ENCODE results near the gene SPATA46. TPM values are rescaled to one million over a fixed set of nuclear protein-coding genes. Genes with fewer than 3 reads are reported as not detected.
A peak's percentile ranks its signal among the peaks of the same experiment; 100 is the strongest.
"Not testable (repeated sequence)": the region's sequence is repeated elsewhere in the genome, so short reads cannot be mapped to it uniquely, and the experiment has no call there.

The SPATA46 gene
- polyA plus RNA-seq, 3 donors, result 0.80 to 5.0 (median 2.1) TPM

DNA sequence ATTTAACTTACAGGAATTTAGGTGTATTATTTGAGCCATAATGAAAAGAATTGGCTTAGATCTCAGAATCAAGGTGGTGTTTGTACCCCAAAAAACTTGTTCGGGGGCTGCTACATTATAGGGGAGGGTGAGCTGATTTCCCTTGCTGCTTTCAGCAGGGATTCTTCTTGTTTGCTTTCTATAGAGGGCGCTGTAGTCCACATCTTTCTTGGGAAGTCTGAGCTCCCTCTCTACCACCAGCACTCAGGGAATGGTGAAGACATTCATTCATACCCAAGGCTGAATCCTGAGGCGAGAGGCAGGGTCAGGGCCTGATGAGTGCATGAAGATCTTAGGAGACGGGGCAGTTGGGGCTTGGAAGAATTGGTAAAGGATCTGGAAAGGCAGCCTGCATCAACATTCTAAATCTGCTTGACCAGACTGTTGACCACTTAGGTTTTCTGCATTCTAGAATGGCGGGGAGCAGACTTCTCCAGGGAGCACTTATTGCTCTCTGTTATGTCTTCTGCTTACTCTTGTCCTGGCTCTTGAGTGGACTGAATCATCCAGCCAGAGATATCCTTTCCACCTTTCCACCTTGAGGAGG, 18.9 kb downstream of the SPATA46 start:
- no peak for DNase-seq

DNA sequence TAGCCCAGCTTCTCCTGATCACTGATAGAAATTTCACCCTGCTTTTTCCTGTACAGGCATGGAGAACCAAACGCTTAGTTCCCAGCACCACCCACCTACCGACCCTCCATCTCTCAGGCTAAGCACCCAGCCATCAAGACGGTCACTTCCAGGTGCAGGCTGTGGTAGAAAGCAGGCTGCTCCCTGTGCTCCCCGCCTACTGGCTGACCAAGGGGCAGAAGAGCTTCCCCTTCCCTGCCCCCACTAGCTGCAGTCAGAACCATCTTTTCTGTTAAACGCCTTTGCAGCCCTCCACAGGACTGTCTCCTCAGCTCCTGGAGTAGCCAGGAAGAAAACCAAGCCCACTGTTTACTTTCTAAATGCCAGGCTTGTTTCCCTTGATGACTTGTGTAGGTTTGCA, 23.0 kb downstream of the SPATA46 start:
- DNase-seq, result no peak

DNA sequence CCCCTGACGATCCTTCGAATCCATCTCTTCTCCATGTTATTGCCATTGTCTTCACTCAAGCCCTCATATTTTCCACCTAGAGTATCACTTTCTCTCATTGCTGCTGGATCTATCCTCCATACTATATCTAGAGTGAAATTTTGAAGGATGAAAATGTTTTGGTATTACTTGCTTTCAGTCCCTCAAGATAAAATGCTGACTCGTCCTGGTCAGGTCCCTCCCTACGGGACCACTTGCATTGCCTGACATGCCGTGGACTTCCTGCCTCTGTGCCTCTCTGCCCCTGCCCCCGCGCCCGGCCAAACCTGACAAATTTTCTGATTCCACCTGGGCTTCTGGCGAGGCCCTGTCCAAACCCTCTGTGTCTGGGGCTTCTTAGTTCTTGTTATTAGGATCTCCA, 23.6 kb downstream of the SPATA46 start:
- DNase-seq, result no peak

- DNase-seq, result not testable (repeated sequence)
These were observed 24.8 kb downstream of the SPATA46 start for GRCh38 chr1:162351874-162352273.

DNA sequence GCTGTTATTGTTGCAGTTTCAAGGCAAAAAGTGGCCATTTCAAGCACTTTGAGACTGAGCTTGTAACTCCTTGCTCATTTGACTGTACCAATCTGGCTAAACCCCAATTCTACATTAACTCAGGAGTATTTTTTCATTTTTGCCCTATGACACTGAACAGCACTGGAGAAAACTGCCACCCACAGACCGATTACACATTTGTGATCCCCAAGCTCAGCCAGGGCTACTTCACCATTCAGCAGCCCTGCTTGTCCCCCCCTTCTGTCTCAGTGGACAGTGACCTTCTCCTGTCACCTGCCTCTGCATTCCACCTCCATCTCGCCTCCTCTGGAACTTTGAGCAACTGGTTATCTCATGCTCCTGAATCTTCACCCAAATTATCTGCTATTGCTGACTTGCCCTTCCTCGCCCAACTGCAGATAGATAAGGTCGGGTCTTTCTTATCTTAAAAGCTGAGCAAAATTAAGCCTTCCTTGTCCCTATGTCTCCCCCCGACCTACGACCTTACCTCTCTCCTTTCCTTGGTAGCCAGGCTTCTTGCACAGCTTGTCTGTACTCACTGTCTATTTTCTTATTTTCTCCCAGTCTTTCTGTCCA, 25.3 kb downstream of the SPATA46 start:
- DNase-seq, result no peak

- DNase-seq, result peak; percentile 64
These were observed 26.9 kb downstream of the SPATA46 start for GRCh38 chr1:162349635-162350330.

GRCh38 chr1:162347281-162347680, 29.4 kb downstream of the SPATA46 start:
- DNase-seq, result no peak

DNA sequence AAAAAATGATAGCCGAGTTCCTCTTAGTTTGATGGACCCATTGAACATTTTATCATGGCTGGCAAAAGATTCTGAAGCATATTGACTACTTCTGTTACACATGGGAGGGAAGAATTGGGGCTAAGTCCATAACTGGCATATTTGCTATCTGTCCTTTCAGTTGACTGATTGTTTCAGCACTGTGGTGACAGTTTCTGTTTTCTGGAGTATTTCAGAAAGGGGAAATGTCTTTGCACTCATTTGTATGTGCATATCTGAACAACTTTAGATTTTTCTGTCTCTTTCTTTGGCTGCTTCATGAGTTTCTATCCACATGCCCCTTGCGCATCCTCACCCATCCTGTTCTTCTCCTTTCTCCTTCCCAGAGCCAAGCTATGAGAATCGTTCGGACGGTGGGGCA, 33.2 kb downstream of the SPATA46 start:
- DNase-seq, result no peak

DNA sequence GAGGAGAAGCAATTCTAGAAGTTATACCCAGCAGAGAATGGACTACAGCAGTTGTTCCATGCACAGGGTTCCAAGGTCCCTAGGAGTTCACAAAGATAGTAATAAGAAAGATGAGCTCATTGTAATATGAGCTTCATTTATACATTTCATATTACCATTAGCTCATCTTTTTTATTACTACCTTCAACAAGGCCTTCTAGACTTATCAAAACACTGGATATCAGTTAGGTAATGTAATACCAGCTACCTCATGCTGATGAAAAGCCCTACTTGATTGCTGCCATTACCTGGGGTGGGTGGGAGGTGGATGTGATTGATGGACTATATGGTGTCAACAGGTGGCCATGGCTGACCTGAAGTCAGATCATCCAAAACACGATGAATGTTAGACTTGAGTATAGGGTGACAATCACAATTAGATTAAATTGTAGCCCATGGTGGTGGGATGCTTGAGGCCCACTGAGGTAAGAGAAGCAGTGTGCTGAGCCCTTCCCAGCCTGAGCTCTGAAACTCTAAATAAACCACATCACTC, 34.1 kb downstream of the SPATA46 start:
- DNase-seq, result no peak

- no peak for DNase-seq
These were observed 39.9 kb downstream of the SPATA46 start for GRCh38 chr1:162336621-162337285.

DNA sequence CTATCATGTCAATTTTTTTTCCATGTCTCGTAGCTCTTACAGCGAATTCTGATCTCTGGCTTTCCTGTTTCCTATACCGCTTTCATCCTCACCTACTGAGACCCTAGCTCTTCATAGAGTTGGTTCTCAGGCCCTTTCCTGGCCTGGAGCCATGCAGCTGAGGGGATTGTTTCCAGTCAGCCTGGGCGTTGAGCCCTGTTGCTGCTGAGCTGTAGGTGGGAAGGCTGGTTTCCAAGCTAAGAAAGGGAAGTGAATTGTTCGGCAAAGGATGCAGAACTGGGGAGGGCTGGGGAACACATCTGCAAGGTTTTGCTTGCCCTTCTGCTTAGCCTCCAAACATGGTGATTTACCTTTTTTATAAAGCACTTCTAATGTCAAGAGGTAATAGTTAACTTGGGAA, 41.5 kb downstream of the SPATA46 start:
- DNase-seq, result no peak

- DNase-seq, result no peak
These were observed 42.7 kb downstream of the SPATA46 start for GRCh38 chr1:162333991-162334390.

DNA sequence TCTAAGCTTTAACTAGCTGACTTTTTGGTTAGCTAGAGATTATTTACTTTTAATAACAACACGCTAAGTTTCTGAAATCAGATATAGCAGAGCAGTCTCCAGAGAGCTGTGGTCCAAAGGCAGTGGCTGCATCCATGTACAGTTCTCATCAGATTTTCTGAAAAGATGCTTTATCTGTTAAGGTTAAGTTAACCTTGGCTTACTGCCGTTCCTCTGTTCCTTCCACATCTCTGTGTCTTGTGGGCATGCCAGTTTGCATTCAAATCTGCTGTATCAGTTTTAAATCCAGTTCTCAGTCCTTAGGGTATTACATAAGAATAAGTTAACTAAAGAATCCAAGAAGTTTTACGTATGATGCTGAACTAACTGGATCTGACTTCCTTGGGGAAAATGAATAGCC, 46.8 kb downstream of the SPATA46 start:
- no peak for DNase-seq

- no peak for DNase-seq
These were observed 48.1 kb downstream of the SPATA46 start for GRCh38 chr1:162328512-162328911.

DNA sequence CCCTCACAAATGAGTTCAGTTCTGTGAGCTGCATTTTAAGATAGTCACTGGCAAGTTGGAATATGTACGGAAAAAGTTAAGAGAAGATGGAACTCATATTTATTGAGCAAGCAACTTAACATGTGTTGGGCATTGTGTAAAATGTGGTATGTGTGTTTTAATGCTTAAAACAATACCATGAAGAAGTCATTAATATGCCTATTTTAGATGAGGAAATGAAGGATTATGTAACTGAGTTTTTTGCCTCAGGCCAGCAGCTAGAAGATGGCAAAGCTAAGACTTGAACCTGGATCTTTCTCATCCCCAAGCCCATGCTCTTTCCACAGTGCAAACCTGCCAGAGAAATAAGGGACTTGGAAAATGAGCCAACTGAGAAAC, 48.9 kb downstream of the SPATA46 start:
- no peak for DNase-seq

- DNase-seq, result no peak
These were observed 49.4 kb downstream of the SPATA46 start for GRCh38 chr1:162327144-162327787.

- DNase-seq, result no peak
These were observed 50.1 kb downstream of the SPATA46 start for GRCh38 chr1:162326559-162326958.

- DNase-seq, result no peak
These were observed 52.3 kb downstream of the SPATA46 start for GRCh38 chr1:162324396-162324795.
